Gastrocnemius medialis (tissue), 4 donors: ENCODE data around the gene RDH11. TPM values are rescaled to one million over a fixed set of nuclear protein-coding genes. Genes with fewer than 3 reads are reported as not detected.
A peak's percentile ranks its signal among the peaks of the same experiment; 100 is the strongest.

Source experiments
- ATAC-seq, 2 donors: fragments of 150-250 bp; one replicate each; pipeline ENCODE4 v1.9.1; 2016
- DNase-seq, 2 donors: peaks; one replicate each; pipeline ENCODE4 v3.0.0-alpha.2; 2019
- H3K27ac ChIP-seq, 4 donors: fragments of 200-600 bp; sonication (generic); 1 replicate in 1 of 4; 2 replicates in 3 of 4; pipeline ENCODE4 v1.5.1; 2016 to 2018; ENCODE audit warnings: mild to moderate bottlenecking in 2 of 4, moderate library complexity in 1 of 4
- H3K27me3 ChIP-seq, 3 donors: fragments of 200-600 bp; sonication (generic) in 2 of 3; 1 replicate in 1 of 3; 2 replicates in 2 of 3; pipeline versions ENCODE4 v1.5.1 to v1.6.0; 2016 to 2019; ENCODE audit warnings: mild to moderate bottlenecking in 1 of 3, moderate library complexity in 1 of 3
- H3K36me3 ChIP-seq, 2 donors: fragments of 200-600 bp; sonication (generic) in 1 of 2; one replicate each; pipeline ENCODE4 v1.5.1; 2017 to 2018
- H3K4me1 ChIP-seq, 2 donors: fragments of 200-600 bp; sonication (generic) in 1 of 2; one replicate each; pipeline ENCODE4 v1.5.1; 2016 to 2017; ENCODE audit warnings: mild to moderate bottlenecking in 2 of 2
- H3K4me3 ChIP-seq, 4 donors: fragments of 200-600 bp; sonication (generic) in 3 of 4; 1 replicate in 1 of 4; 2 replicates in 3 of 4; pipeline ENCODE4 v1.5.1; 2016 to 2019; ENCODE audit warnings: mild to moderate bottlenecking in 2 of 4
- H3K9me3 ChIP-seq, 3 donors: fragments of 200-600 bp; sonication (generic) in 2 of 3; 1 replicate in 1 of 3; 2 replicates in 2 of 3; pipeline ENCODE4 v1.5.1; 2016 to 2019
- CTCF ChIP-seq, 5 experiments: fragments of 450-650 bp in 3 of 5; fragments of 200-600 bp in 2 of 5; sonication (generic) in 2 of 5; IDR thresholded peaks in 4 of 5; conservative IDR thresholded peaks in 1 of 5; 1 replicate in 4 of 5; 2 replicates in 1 of 5; pipeline ENCODE4 v1.5.1; 2016 to 2019; ENCODE audit warnings: antibody characterized with exemption in 5 of 5, mild to moderate bottlenecking in 3 of 5, moderate library complexity in 3 of 5
- POLR2A ChIP-seq, 2 donors: fragments of 450-650 bp; IDR thresholded peaks; one replicate each; pipeline ENCODE4 v1.6.1; 2017; ENCODE audit warnings: antibody characterized with exemption in 2 of 2, mild to moderate bottlenecking in 2 of 2, moderate library complexity in 2 of 2
- in situ Hi-C, 4 donors: fragments of 200-750 bp; cut with MboI; loops; one replicate each; pipeline versions ENCODE4 v1.15.0 to v1.8.0; 2017; ENCODE audit warnings: low sequenced_read_pairs in 4 of 4
- intact Hi-C: fragments of 100-400 bp; cut with DNase I; formaldehyde crosslinking; loops from one replicate; pipeline ENCODE4 v1.15.1; 2023; ENCODE audit warnings: low total_unique reads
- total RNA-seq, 4 donors: library from RNA; depleted of rRNA; stranded (reverse); fragments of >200 nt; gene quantifications; one replicate each; pipeline versions ENCODE4 v1.1.0 to v1.2.3, GENCODE V29; 2016

The RDH11 gene, protein sequence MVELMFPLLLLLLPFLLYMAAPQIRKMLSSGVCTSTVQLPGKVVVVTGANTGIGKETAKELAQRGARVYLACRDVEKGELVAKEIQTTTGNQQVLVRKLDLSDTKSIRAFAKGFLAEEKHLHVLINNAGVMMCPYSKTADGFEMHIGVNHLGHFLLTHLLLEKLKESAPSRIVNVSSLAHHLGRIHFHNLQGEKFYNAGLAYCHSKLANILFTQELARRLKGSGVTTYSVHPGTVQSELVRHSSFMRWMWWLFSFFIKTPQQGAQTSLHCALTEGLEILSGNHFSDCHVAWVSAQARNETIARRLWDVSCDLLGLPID
- total RNA-seq, result 1 to 10 TPM; 6.6 to 8.3 (median 7.5) TPM

- DNase-seq (peak; percentile 73 to 77), ATAC-seq (peak; percentile 100)
- in situ Hi-C loops (no loop called here), intact Hi-C loops (loop anchor here (2.0 to 5.0 kb wide), 2 partner anchors 21 to 122 kb away; partner anchors contain the start of genes RAD51B, VTI1B and ZFYVE26)
- H3K4me1 ChIP-seq, result peaks cover 6% of the 10 kb centered on the region in 2 donors
- peaks cover 0 to 9% of the 10 kb centered on the region in 2 donors for H3K36me3 ChIP-seq
- peak within 1 kb of the TSS; percentile 74 to 87 (median 82) for H3K4me3 ChIP-seq
- H3K9me3 ChIP-seq, result no peaks in the 10 kb centered on the region
- H3K27me3 ChIP-seq, result no peaks in the 10 kb centered on the region
- H3K27ac ChIP-seq, result peak within 1 kb of the TSS; percentile 61 to 69 (median 66)
- TF ChIP-seq CTCF (IDR thresholded peaks at IDR 0.05 in 4 of 5, conservative IDR thresholded peaks at IDR 0.05 in 1 of 5) (no peak), POLR2A (IDR thresholded peaks at IDR 0.05) (peak; percentile 45 to 63)
These were observed at the start of gene RDH11 for GRCh38 chr14:67695394-67695949. Gene RDH11 (minus strand): TSS chr14:67695764. CDS start chr14:67695703, 61 bp downstream.

DNA sequence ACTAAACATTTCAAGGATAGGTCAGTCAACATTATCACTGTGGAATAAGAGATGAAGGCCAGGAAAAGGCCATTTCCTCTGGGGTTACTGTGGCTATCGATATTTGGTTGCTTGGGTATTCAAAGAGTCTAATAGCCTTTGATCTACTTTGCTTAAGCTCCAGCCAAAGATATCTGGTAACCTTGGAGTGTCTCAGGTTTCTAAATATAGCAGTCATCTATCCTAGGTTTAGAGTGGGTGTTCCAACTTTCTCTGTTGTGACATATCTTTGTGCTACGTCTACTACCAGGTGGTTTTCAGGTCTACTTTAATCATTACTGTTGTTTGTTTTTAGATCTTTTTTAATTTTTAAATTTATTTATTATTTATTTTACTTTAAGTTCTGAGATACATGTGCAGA, 48.5 kb upstream of the RDH11 start:
- no peak for TF ChIP-seq CTCF (IDR thresholded peaks at IDR 0.05 in 4 of 5, conservative IDR thresholded peaks at IDR 0.05 in 1 of 5)
- TF ChIP-seq POLR2A (IDR thresholded peaks at IDR 0.05), result no peak
- in situ Hi-C loops (no loop called here), intact Hi-C loops (no loop called here)
- Histone ChIP-seq H3K27ac (peak overlapping the region in 3 of 4 donors; percentile 50 to 76 (median 50)), H3K27me3 (no peaks in the 10 kb centered on the region), H3K36me3 (peaks cover 0 to 15% of the 10 kb centered on the region in 2 donors), H3K9me3 (no peaks in the 10 kb centered on the region), H3K4me1 (peaks cover 3 to 5% of the 10 kb centered on the region in 2 donors), H3K4me3 (no peak overlapping the region)
- DNase-seq (no peak), ATAC-seq (peak; percentile 92 to 97)

- peak; percentile 85 to 97 for ATAC-seq
- H3K4me1 ChIP-seq, result peaks cover 21 to 24% of the 10 kb centered on the region in 2 donors
- in situ Hi-C loops (no loop called here), intact Hi-C loops (no loop called here)
- H3K27me3 ChIP-seq, result no peaks in the 10 kb centered on the region
- DNase-seq, result peak; percentile 79
- TF ChIP-seq CTCF (IDR thresholded peaks at IDR 0.05 in 4 of 5, conservative IDR thresholded peaks at IDR 0.05 in 1 of 5) (no peak), POLR2A (IDR thresholded peaks at IDR 0.05) (no peak)
- no peaks in the 10 kb centered on the region for H3K9me3 ChIP-seq
- H3K4me3 ChIP-seq, result no peak overlapping the region
- H3K27ac ChIP-seq, result peak overlapping the region; percentile 37 to 70 (median 60)
- no peaks in the 10 kb centered on the region for H3K36me3 ChIP-seq
These were observed 43.4 kb upstream of the RDH11 start for GRCh38 chr14:67738740-67739504.

DNA sequence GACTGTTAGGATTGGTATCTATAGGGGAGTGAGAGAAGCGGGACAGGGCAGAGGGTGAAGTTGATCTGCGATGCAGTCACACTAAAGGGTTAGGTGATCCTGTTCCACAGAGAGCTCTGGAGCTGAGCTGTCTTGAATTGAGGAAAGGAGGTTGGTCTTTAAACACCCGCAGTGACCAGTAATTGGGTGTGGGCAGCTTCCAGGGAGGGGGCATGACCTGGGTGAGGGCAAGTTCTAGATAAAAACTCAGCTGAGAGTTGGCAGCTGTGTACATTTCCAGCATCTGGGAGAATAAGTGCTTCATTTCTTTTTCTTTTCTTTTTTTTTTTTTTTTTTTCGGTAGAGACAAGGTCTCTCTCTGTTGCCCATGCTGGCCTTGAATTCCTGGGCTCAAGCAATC, 41.2 kb upstream of the RDH11 start:
- Histone ChIP-seq H3K9me3 (no peaks in the 10 kb centered on the region), H3K27ac (no peak overlapping the region), H3K36me3 (no peaks in the 10 kb centered on the region), H3K4me3 (no peak overlapping the region), H3K4me1 (peaks cover 24 to 25% of the 10 kb centered on the region in 2 donors), H3K27me3 (no peaks in the 10 kb centered on the region)
- intact Hi-C loops (no loop called here), in situ Hi-C loops (no loop called here)
- ATAC-seq, result no peak
- no peak for DNase-seq
- no peak for TF ChIP-seq CTCF (IDR thresholded peaks at IDR 0.05 in 4 of 5, conservative IDR thresholded peaks at IDR 0.05 in 1 of 5)
- no peak for TF ChIP-seq POLR2A (IDR thresholded peaks at IDR 0.05)
